GM13976 (cell line): ENCODE results near the gene CAPRIN2.
A peak's percentile ranks its signal among the peaks of the same experiment; 100 is the strongest.

Experiments
- DNase-seq: peaks from one replicate; pipeline ENCODE4 v3.0.0; 2012; ENCODE audit warnings: low spot score
- in situ Hi-C: fragments of 300-500 bp; cut with MboI; formaldehyde crosslinking; loops from one replicate; pipeline ENCODE4 v1.12.0; 2022; ENCODE audit warnings: low sequenced_read_pairs, mixed read lengths, inconsistent platforms; ENCODE audit not compliant: unreplicated experiment
- TF ChIP-seq, protein P1 (sequence below): IDR thresholded peaks from 2 replicates; pipeline ENCODE4 v1.5.1; 2012; ENCODE audit warnings: borderline replicate concordance, mild to moderate bottlenecking; ENCODE audit not compliant: insufficient read depth; ENCODE audit errors: extremely low read depth, missing control alignments, control extremely low read depth

Gene CAPRIN2

DNA sequence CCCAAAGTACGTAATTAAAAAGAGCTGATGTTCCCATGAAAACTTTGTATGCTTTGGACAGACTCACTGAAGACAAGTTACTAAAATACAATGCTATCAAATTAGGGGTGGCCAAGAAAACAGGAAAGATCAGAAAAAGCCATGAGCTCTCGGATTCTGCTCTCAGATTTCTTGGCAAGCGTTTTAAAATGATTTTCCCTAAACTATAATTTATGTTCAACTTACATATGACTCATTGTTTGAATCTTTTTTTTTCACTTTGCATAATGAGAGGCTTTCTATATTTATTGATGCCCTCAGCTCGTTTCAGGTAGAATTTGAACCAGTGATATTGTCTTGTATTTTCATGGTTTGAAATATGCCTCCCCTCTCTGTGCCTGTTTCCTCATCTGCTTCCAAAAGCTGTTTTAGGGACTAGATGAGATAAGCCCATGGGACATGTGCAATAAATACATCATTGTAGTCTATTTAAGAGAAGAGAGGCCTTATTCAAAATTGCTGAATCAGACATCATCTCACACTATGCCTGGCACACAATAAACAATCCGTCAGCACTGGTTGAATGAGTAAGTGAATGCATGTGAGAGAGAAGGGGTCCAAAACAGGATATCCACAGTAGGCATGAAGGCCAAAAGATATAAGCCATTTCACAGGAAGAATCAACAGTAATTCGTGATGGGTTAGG lies 54.4 kb downstream of the CAPRIN2 start:
- in situ Hi-C loops: no loop called here
- TF ChIP-seq, protein P1, sequence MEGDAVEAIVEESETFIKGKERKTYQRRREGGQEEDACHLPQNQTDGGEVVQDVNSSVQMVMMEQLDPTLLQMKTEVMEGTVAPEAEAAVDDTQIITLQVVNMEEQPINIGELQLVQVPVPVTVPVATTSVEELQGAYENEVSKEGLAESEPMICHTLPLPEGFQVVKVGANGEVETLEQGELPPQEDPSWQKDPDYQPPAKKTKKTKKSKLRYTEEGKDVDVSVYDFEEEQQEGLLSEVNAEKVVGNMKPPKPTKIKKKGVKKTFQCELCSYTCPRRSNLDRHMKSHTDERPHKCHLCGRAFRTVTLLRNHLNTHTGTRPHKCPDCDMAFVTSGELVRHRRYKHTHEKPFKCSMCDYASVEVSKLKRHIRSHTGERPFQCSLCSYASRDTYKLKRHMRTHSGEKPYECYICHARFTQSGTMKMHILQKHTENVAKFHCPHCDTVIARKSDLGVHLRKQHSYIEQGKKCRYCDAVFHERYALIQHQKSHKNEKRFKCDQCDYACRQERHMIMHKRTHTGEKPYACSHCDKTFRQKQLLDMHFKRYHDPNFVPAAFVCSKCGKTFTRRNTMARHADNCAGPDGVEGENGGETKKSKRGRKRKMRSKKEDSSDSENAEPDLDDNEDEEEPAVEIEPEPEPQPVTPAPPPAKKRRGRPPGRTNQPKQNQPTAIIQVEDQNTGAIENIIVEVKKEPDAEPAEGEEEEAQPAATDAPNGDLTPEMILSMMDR: no peak
- no peak for DNase-seq

DNA sequence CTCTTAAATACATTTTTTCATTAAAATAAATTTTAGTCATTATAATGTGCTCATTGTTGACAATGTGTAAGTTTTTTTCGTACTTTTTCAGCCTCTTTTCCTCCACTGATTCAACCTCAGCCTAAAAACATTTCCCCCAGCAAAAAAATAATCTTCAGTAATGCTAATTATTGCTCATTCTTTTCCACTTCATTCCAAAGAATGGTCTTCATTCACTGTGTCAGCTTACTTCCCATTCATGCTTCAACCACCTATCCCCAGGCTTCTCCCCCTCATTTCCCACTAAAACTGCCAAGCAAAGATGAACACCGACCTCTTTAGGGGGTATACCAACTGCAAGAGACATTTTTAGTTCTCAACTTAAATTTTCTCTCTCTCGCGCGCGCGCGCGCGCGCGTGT lies 56.4 kb downstream of the CAPRIN2 start:
- in situ Hi-C loops: no loop called here
- TF ChIP-seq, protein P1: no peak
- DNase-seq: no peak

DNA sequence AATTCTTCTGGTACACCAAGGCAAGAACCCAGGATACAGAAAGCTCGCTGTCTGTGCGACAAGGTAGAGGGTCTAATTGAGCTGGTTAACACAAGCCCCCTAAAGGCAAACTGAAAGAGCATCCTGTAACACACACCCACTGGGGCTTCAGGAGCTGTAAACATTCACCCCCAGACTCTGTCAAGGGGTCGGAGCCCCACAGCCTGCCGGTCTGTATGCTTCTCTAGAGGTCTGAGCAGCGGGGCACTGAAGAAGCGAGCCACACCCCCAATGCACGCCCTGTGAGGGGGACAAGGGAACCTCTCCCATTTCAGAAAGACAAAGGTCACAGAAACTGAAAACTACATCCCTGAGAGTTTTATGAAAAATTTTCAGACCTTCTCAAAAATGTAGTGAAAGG lies 57.8 kb downstream of the CAPRIN2 start:
- TF ChIP-seq, protein P1: no peak
- in situ Hi-C loops: no loop called here
- no peak for DNase-seq

DNA sequence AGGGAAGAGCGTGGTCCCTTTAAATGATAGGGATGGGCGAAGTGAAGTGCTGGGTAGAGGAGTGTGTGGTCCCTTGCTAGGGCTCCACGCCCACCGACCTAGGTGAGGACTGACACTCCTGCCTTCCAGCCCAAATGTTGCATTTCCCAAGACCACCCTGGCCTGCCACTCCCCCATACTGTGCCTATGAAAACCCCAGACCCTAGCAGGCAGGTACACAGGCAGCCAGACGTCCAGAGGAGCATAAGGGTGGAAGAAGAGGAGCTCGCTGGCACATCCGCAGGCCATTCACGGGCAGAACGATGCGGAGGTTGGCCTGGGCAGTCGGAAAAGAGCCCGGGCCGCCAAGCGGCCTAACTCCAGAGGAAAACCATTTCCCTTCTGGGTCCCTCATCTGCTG lies 58.3 kb downstream of the CAPRIN2 start:
- in situ Hi-C loops: no loop called here
- peak; percentile 20 for DNase-seq
- TF ChIP-seq, protein P1: no peak

DNA sequence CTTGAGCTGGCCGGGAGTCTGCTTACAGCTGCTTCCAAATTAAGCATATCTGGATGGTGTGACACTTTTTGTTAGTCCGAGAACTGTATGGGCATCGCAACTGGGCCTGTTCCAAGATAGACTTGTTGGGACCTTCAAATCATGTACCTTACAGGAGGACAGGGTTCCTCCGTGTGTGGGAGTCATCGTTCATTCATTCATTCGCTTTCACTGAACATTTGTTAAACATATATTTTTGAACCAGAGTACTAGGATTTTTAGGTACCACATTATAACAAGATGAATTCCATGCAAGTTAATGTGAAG lies 58.7 kb downstream of the CAPRIN2 start:
- in situ Hi-C loops: no loop called here

DNA sequence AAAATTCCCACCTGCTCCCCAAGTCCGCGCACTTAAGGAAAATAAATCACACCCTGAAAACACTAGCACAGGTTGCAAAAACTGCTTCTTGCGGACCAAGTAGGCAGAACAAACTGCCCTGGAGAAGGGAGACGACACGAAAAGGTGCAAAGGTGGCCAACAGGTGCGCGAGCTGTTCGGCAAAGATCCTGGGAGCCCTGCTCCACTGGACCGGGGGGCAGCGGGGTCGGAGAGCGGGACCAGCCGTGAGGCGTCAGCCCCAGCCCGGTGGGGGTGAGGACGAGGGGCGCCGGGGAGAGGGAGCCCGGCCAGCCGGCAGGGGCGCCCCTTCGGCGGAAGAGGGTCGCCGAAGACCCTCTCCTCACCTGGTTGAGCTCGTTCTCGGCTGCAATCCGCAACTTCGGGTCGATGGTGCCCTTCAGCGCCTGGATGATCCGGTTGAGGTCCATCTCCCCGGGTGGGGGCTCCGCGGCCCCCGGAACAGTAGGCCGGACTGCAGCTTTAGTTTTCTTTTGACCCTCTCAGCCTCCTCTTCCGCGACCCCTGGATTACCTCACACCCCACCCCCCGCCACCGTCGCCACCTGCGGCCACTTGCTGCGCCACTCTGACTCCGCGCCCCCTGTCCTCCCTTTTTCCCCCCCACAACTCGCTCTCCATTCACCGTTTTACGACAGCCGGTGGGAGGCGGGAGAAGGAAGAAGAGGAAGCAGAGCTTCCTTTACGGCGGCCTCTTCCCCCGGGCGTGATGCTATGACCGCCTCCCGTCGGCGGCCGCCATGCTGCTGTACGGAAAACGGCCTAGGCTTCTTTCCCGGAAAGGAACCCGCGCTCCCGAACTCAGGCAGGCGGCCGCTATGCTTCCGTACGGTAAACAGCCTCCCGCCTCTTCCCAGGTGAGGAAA lies 59.3 kb downstream of the CAPRIN2 start, which contains the start of gene IPO8:
TSS of gene IPO8 (minus strand) at position 671 of the 904 bp plus-strand sequence. CDS start at position 449, 222 bp downstream.
- peak; percentile 95 for DNase-seq
- TF ChIP-seq, protein P1: no peak
- in situ Hi-C loops: no loop called here

More for the DNA sequence above, 58.7 kb downstream of the CAPRIN2 start:
- TF ChIP-seq, protein P1: no peak
- no peak for DNase-seq
